HG02588 (cell line): ENCODE measurements around the gene C10orf71.

Experiments
- ATAC-seq: cut with Tn5 transposase; IDR thresholded peaks from one replicate; pipeline ENCODE4 v1.9.1; 2021; ENCODE audit warnings: mild to moderate bottlenecking, moderate library complexity; ENCODE audit not compliant: unreplicated experiment

C10orf71 gene

DNA sequence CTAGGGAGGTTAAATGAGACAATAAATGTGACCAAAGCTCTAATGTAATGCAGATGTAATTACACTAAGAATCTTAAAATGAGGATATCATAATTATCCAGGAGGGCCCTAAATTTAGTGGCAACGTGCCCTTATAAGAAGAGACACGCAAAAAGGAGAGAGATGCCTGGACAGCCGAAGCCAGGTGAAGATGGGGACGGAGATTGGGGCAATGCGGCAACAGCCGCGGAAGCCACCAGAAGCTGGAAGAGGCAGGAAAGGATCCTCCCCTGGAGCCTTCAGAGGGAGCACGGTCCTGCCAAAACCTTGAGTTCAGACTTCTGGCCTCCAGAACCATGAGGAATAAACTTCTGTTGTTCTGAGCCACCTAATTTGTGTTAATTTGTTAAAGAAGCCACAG is 25.3 kb upstream of the C10orf71 start:
- no peak for ATAC-seq

DNA sequence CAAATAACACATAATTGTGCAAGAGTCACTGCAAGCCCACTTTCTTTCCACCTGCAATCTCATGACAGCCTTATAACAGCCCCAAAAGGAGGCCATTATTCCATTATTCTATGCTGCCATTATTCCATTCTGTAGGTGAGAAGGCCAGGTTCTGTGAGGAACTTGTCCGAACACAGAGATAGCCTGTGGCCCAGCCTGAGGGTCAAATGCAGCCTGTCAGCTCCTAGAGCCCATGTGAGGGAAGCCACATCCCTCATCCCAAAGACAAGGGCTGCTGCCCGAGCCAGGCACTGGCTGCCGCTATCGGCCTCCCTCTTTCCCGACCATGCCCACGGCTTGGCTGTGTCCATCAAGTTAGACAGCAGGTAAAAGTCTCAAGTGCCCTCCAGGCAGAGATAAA is 24.1 kb upstream of the C10orf71 start:
- ATAC-seq, result no peak

DNA sequence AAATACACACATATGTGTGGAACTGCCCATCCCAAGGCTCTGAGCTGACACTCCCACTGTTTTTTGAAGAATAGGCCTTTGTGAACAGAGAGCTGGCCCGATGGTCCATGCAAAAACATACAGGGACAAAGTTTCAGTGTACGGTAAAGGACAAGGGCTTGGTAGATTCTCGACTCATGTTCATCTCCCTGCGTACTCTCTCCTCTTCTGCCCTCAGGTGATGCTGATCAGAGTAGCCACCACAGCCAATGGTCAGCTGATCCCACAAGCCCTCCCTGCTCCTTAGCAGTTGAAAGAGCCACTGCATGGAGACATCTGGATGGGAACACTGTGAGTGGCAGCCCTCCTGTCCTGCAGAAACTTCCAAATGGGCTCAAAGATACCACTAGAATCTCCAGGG is 23.1 kb upstream of the C10orf71 start:
- ATAC-seq, result no peak

DNA sequence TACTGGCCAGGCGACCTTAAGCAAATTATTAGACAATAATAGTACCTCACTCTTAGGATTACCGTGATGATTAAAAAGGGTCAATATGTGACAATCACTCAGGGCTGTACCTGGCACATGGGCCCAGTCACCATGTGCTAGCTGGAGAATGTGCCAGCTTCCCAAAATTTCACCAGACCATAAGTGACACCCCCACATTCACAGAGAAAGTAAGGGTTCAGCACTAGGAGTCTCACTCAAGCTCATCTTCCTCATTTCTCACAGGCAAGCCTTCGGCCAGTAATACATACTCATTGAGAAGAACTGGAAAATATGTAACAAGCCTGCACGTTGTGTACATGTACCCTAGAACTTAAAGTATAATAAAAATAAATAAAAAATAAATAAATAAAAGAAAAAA is 22.4 kb upstream of the C10orf71 start:
- ATAC-seq, result no peak

DNA sequence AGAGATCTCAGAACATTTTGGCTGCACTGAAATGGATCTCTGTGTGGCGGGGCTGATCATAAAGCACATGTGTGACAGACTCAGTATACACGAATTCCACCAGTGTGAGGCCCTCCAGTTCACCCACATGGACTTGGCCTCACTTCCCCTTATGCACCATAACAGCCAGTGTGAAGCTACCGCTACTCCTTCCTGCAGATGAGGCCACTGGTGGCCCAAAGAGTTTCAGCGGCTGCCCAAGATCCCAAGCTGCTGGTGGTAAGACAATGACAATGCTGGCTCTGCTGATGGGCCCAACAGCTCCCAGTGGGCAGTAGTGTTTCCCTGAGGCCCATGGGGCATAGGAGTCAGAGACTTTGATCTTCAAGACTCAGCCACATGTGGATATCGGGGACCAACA is 21.0 kb upstream of the C10orf71 start:
- ATAC-seq, result no peak

DNA sequence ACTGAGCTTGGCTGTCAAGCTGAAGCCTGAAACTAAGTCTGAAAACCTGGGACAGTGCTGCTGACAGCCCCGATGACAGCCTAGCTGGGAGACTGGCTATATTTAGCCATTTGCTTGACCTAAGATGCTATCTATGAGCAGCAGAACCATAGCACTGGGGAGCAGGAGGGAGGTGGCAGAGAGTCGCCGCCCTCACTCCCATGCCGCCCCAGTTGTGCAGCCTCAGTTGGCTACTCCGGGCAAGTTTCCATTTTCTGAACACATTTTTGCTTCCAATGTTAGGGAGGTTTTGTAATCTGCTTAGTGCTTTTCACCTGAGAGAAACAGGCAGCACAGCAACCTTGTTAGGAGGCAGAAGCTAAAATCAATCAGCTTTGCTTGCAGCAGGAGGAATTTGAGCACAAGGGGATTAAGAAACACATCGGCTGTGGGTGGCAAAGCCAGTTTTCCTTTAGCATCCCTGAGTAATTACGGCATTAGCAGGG is 20.4 kb upstream of the C10orf71 start:
- no peak for ATAC-seq

DNA sequence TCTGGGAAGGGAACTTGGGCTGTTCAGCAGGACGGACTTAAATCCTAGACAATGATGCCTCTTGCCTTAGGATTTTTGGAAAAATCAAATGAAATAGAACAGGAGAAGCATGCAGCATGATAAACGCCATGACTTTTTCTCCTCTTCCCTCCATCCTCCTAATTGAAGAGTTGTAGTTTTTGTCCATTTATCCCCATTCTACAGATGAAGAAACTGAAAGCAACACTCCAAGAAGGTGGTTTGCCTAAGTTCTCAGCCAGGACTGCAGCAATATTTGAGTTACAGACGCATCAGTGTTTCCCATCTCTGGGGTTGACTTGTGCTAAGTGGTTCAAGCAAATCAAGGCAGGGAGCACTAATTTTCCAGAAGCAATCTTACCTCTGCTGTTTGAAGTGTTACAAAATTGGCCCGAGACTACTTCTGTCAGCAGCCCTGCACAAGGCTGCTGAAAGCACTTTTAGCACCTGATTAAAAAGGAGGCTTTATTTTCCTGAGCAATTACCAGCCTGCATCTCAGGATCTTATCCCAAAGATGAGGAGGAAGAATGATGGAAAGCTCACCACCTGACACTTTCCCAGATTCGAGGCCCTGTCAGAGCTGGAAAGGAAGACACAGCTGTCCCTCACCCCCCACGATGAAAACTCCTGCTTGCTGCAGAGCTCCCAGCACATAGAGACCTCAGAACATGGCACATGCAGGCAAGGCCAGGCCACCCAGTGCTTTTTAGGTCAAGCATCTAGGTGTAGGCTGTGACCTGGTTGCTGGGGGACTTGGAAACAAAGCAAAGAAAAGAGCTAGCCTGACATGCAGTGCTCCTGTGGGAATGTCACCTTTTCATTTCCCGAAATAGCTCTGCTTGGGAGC is 19.7 kb upstream of the C10orf71 start:
- no peak for ATAC-seq

DNA sequence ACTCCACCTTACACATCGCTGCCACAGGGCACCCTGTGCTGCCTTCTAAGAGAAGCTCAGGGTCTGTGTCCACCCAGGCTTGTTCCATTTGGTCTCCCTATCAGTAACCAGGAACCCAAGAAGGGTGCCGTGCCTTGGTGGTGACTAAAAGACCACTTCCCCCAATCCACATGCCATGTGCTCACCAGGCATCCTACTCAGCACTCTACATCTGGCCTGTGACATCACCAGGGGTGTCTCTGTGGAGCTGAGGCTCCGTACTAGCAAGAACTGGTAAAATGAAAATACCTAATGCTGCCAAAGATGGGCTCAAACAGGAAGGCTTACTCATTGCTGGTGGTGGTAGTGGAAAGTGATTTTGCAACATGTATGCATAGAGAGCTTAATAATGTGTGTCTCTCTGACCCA is 19.0 kb upstream of the C10orf71 start:
- no peak for ATAC-seq

DNA sequence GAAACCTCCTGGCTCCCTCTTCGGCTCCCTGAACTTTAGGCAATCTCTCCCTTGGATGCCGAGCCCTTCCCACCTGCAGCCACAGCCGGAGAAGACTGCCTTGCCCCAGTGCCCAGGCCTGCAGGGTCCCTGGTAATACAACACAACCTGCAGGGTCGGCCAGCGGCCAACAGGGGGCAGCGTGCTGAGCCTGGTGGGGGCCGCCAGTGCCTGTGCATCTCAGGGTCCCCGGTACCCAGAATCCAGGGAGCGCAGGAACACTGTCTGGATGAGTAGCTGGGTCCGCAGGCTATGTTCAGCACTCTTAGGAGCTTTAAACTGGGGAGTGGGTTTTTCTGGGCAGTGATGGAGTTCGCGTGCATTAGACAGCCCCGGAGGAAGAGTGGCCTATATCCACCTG is 17.5 kb upstream of the C10orf71 start:
- no peak for ATAC-seq

DNA sequence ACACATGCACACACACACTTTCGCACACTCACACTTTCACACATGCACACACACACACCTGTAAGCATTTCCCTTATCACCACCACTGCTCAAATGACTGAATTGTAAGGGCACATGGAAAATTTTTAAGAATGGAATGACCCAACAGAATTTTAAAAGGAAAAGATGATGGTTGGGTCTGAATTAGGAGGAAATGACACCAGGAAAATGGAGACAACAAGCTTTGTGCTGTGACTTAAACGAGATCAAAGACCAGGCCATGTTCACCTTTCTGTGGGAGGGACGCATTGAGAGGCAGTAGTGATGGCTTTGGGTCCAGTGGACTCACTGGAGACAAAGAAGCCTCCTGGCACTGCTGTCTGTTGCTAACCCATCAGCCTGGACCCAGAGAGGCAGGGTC is 16.7 kb upstream of the C10orf71 start:
- ATAC-seq, result no peak

DNA sequence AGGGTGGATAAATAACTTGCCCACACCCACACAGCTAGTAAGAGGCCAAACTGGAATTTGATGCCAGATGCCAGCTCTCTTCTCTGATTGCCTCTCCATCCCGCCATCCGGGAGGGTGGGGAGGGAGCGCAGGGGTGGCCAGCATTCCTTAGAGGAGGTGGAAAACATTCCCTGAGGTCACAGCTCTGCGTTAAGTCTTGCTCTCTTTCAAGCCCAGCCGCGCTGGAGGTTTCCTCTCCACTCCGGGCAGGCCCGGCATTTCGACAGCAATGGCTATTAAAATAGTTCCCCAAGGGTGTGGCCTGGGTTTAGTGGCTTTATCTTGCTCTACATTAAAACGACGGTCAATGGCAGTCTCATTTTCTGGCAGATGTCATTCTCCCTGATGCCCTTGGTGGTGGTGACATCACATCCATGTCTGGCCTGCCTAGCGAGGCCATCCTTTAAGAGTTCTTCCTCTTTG is 16.1 kb upstream of the C10orf71 start:
- ATAC-seq, result no peak

DNA sequence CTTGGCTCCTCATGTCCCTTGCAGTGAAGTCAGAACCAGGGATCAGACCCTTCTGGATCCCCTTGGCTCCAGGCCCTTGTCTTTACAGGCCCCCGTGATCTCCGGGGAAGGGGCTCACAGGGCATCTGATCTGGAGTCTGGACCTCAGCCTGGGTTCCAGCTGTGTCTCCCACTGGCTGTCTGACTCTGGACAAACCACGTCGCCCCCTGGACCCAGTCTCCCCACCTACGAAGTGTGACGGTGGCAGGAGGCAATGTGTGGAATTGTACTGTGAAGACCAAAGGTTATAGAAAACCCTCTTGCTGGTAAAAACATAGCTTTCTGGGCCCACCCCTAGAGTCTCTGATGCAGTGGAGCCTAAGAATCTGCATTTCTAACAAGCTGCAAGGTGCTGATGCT is 15.5 kb upstream of the C10orf71 start:
- ATAC-seq, result no peak

DNA sequence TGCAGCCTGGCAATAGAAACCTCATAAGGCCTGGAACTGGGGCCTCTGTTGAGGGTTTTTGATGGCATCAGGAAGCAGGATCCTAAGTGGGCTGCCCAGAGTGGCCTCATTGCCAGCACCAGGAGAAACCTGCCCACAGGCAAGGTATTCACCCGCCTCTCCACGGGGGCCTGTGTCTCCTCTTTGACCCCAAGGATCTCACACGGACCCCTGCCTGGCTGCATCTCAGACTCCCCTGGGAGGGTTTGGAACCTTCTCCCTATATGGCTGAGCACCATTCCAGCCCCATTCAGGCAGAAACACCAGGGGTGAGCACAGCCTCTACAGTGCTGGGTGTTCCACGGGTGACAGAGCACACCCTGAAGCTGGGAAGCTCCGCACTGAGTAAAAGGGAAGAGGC is 14.6 kb upstream of the C10orf71 start:
- ATAC-seq, result no peak

DNA sequence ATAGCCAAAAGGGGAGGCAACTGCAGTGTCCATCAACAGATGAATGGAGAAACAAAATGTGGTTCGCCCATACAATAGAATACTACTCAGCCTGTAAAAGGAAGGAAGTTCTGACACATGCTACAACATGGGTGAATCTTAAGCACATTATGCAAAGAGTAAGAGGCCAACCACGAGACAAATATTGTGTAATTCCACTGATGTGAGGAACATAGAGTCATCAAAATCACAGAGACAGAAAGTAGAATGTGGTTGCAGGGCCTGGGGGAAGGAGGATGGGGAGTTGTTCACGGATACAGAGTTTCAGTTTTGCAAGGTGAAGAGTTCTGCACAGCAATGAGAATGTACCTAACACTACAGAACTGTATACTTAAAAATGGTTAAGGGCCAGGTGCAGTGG is 13.7 kb upstream of the C10orf71 start:
- ATAC-seq, result no peak

DNA sequence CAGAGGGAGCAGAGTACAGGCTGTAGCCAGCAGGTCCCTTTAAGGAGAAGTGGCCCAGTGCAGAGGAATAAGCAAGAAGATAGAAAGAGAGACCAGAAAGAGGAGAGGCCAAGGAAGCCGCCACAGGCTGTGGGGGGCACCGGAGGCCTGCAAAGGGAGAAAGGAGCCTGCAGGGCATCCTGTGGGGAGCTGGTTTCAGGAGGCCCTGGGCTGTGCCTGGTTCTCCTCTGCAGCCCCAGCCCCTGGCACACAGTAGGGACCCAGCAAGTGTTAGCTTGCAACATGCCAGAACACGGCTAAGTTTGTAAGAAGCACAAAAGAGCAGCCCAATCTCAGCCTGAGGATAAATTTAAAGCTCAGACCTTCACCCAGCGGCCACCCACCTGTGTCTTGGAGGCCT is 12.3 kb upstream of the C10orf71 start:
- ATAC-seq, result no peak

DNA sequence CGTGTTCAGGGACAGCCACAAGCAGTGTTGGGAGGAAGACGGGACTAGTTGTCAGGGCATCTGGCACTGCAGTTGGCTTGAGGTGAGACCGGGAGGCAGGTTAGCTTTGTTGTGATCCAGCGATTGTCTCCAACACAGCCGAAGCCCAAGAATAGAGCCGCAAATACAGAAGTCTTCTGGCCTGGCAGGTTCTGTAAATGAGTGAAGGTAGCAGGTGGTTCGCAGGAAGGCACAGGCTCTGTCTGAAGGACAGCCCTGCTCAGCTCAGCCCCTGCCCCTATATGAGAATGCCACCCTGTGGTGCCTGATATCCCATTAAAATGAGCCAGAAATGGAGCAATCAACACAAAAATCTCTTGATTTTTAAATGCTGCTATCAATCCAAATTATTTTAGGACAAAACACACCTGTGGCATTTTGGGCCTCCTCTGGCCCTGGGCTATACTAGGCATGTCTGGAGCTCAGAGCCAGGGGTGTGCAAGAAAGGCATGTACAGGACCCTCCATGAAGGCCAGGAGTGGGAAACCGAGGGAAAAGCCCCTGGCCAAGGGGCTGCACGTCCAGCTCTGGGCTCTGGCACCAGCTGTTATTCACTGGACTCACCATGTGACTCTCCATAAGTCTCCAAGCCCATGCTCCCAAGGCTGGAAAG is 11.2 kb upstream of the C10orf71 start:
- no peak for ATAC-seq

DNA sequence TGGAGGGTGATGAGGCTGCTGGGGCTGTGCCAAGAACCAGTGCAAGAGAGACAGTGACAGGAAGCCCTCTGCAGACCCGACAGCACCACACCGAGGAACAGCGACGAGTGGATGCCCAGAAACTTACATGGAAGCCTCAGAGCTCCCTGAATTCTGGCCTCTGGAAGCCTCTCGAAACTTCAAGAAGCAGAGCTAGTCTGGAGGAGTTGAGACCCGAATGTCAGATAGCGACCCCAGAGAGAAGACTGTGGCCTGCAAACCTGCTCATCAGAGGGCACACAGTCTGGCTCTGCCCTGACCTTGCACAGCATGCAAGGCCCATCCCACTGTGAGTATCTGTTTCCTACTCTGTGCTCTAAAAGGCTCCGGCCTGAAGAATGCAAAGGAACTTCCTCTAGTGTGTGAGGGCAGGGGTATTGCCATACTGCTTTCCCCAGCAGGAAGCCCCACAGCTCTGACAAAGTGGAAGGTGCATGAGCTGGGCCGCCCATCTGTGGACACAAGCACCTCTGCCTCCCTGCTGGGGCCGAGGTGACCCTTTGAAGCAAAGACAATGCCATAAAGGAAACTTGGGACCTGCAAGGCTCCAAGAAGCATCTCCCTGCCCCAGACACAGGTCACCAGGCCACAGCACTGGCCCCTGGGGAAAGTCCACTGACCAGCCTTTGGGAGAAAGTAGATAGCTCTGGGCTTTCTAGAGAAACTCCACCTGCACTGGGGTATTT is 10.5 kb upstream of the C10orf71 start:
- no peak for ATAC-seq

DNA sequence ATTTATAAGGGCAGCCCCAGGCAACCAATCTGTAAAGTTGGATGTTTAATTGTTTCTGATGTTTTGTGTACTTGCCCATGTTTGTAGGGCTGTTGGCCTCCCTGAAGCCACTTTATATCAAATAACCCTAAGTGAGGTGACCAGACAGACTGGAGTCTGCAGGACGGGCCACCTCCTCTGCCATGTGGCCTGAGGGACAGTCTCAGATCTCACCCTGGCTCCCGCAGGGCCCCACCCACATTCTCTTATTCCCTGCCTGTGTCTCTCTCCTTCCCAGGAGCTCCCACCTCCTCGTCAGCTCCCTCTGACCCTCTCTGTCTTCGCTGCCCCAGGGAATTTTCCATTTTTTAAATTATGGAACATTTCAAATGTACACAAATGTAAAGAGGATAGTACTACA is 9.5 kb upstream of the C10orf71 start:
- no peak for ATAC-seq

DNA sequence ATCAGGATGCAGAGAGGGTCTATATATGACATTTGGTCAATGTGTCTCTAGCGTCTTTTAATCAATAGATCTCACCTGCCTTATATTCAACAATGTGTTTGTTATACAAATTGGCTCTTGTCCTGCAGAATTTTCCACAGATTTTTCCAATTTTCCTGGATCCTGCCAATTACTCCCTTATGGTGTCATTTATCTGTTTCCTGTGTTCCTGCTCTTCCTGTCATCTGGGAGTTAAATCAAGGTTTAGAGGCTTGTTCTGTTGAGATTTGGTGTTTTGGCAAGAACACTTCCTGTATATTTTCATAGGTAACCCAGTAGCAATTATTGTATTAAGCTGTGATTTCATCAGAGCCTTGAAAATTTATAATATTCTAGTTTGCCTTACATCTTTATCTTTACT is 8.8 kb upstream of the C10orf71 start:
- ATAC-seq, result no peak

DNA sequence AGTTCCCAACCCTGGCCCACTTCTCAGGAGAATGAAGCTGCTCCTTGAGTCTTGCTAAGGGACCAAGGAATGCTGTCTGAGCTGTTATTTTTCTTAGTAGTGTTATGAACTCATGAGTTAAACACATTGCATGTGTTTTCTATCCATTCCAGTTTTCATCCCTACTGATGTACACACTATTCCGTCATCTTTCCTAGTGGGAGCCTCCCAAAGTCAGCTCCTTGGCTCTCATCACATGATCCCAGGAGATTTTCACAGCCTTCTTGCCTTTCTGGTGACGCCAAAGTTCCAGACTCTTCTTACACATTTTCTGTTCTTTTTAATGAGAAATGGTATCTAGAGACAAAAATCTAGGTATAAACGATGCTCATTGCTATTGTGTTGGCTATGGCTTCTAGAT is 8.4 kb upstream of the C10orf71 start:
- ATAC-seq, result no peak

DNA sequence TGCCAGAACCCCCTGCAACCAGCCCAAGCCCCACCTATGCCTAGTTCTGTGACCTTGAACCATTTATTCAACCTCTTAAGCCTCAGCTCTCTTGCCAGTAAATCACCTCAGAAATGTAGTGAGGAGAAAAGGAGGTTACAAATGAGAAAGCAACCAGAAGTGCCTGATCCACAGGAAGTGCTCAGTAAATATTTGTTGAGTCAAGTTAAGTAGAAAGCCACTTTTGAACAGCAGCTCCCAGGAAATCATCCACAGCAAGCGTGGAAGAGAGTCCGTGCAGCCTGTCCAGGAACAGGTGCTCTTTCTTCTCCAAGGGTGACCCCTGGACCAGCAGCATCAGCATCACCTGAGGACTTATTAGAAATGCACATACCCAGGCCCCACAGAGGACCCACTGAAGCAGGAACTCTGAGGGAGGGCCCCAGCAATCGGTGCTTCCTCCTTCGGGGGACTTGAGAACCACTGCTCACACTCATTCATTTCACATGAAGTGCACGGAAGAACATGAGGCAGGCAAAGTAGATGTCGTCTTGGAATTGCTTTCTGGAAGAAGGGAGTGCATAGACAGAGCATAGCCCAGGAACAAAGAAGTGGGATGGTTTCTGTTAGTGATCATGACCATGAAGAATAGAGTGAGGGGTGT is 6.3 kb upstream of the C10orf71 start:
- no peak for ATAC-seq
